22Rv1 (cell line): ENCODE measurements around the gene ESR1.
"Not testable (repeated sequence)": the region's sequence is repeated elsewhere in the genome, so short reads cannot be mapped to it uniquely, and the experiment has no call there.

Experiments used
- CTCF ChIP-seq: fragments of 450-650 bp; IDR thresholded peaks from 2 replicates; pipeline ENCODE4 v1.5.1; 2017; ENCODE audit warnings: mild to moderate bottlenecking
- ZFX ChIP-seq: fragments of 450-650 bp; IDR thresholded peaks from 2 replicates; pipeline ENCODE4 v1.6.1; 2017; ENCODE audit warnings: antibody characterized with exemption, borderline replicate concordance

- TF ChIP-seq CTCF, ZFX: not testable (repeated sequence)
Observed at GRCh38 chr6:151867361-151867869, 59.9 kb downstream of the ESR1 start.
